SU-DHL-6 (cell line): Measurements from ENCODE around the gene EPHX1.
"Not testable (repeated sequence)": the region's sequence is repeated elsewhere in the genome, so short reads cannot be mapped to it uniquely, and the experiment has no call there.

Source experiments
- EZH2phosphoT487 ChIP-seq: fragments of 200-600 bp; sonication (generic), shearing (Covaris generic); conservative IDR thresholded peaks from 2 replicates; pipeline ENCODE4 v1.6.1; 2018; ENCODE audit warnings: mild to moderate bottlenecking, antibody characterized with exemption, low read length, moderate library complexity, mixed read lengths
- TF ChIP-seq, protein P1 (sequence below): fragments of 200-600 bp; sonication (generic); IDR thresholded peaks from one replicate; pipeline ENCODE4 v1.5.1; 2017; ENCODE audit warnings: antibody characterized with exemption, mild to moderate bottlenecking, low read length, moderate library complexity; ENCODE audit not compliant: insufficient read depth, poor library complexity, severe bottlenecking

DNA sequence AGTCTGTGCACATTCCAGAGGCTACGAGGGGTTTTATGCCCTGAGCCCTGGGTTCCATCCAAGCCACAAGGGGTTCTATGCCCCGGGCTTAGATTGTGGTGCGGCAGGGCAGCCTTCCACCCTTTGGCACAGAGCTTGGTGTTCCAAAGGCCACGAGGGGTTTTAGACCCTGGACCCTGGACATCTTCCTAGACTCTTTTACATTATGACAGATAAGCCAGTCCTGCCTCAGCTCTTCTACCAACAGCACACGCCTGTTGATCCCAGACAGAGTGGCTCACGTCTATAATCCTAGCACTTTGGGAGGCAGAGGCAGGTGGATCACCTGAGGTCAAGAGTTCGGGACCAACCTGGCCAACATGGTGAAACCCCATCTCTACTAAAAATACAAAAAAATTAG is 8.8 kb upstream of the EPHX1 start:
- TF ChIP-seq, protein P1, sequence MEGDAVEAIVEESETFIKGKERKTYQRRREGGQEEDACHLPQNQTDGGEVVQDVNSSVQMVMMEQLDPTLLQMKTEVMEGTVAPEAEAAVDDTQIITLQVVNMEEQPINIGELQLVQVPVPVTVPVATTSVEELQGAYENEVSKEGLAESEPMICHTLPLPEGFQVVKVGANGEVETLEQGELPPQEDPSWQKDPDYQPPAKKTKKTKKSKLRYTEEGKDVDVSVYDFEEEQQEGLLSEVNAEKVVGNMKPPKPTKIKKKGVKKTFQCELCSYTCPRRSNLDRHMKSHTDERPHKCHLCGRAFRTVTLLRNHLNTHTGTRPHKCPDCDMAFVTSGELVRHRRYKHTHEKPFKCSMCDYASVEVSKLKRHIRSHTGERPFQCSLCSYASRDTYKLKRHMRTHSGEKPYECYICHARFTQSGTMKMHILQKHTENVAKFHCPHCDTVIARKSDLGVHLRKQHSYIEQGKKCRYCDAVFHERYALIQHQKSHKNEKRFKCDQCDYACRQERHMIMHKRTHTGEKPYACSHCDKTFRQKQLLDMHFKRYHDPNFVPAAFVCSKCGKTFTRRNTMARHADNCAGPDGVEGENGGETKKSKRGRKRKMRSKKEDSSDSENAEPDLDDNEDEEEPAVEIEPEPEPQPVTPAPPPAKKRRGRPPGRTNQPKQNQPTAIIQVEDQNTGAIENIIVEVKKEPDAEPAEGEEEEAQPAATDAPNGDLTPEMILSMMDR, result not testable (repeated sequence)
- TF ChIP-seq EZH2phosphoT487, result not testable (repeated sequence)
